H9 (cell line): ENCODE data around the gene FBXL20. TPM values are rescaled to one million over a fixed set of nuclear protein-coding genes. Genes with fewer than 3 reads are reported as not detected.

Experiments used
- DNase-seq: peaks from one replicate; pipeline ENCODE4 v3.0.0-alpha.2; 2017
- H2AFZ ChIP-seq: one replicate; pipeline ENCODE4 v1.6.1; 2013; ENCODE audit warnings: mild to moderate bottlenecking, low read length, control low read depth, moderate library complexity
- H2AK5ac ChIP-seq: 2 replicates; pipeline ENCODE4 v1.6.1; 2013; ENCODE audit warnings: low read length, control low read depth, mixed read lengths; ENCODE audit not compliant: insufficient read length
- H2BK120ac ChIP-seq: one replicate; pipeline ENCODE4 v1.6.1; 2013; ENCODE audit warnings: low read depth, mild to moderate bottlenecking, low read length, control low read depth, inconsistent platforms; ENCODE audit not compliant: poor library complexity, severe bottlenecking
- H2BK12ac ChIP-seq: 2 replicates; pipeline ENCODE4 v1.6.1; 2013; ENCODE audit warnings: low read length, control low read depth, mixed read lengths, low read depth; ENCODE audit not compliant: insufficient read length
- H2BK15ac ChIP-seq: 2 replicates; pipeline ENCODE4 v1.6.1; 2013; ENCODE audit warnings: low read depth, low read length, control low read depth
- H2BK20ac ChIP-seq: one replicate; pipeline ENCODE4 v1.6.1; 2013; ENCODE audit warnings: low read depth, mild to moderate bottlenecking, low read length, control low read depth, inconsistent platforms; ENCODE audit not compliant: poor library complexity, severe bottlenecking
- H2BK5ac ChIP-seq: 2 replicates; pipeline ENCODE4 v1.6.1; 2013; ENCODE audit warnings: low read length, control low read depth, mixed read lengths; ENCODE audit not compliant: insufficient read length
- H3K14ac ChIP-seq: 2 replicates; pipeline ENCODE4 v1.6.1; 2013; ENCODE audit warnings: low read length, control low read depth; ENCODE audit not compliant: insufficient read depth
- H3K18ac ChIP-seq: 2 replicates; pipeline ENCODE4 v1.6.1; 2013; ENCODE audit warnings: low read depth, mild to moderate bottlenecking, mixed read lengths, low read length, control low read depth; ENCODE audit not compliant: insufficient read length
- H3K23ac ChIP-seq: 2 replicates; pipeline ENCODE4 v1.6.1; 2013; ENCODE audit warnings: low read length, control low read depth, mixed read lengths, low read depth; ENCODE audit not compliant: insufficient read length
- H3K23me2 ChIP-seq: 2 replicates; pipeline ENCODE4 v1.6.1; 2013; ENCODE audit warnings: low read depth, mild to moderate bottlenecking, mixed read lengths, low read length, control low read depth; ENCODE audit not compliant: insufficient read length, poor library complexity, severe bottlenecking
- H3K27ac ChIP-seq: 2 replicates; pipeline ENCODE4 v1.5.1; 2013; ENCODE audit warnings: low read length, control low read depth, mixed read lengths, low read depth; ENCODE audit not compliant: insufficient read length
- H3K27me3 ChIP-seq: 2 replicates; pipeline ENCODE4 v1.6.1; 2013; ENCODE audit warnings: low read length, control low read depth, inconsistent platforms; ENCODE audit not compliant: insufficient read depth
- H3K4ac ChIP-seq: 2 replicates; pipeline ENCODE4 v1.6.1; 2013; ENCODE audit warnings: low read depth, mild to moderate bottlenecking, control low read depth, inconsistent platforms, low read length, moderate library complexity
- H3K4me1 ChIP-seq: 2 replicates; pipeline ENCODE4 v1.6.1; 2013; ENCODE audit warnings: low read length, control low read depth, inconsistent platforms; ENCODE audit not compliant: insufficient read depth
- H3K4me2 ChIP-seq: 2 replicates; pipeline ENCODE4 v1.6.1; 2013; ENCODE audit warnings: low read length, control low read depth, mixed read lengths; ENCODE audit not compliant: insufficient read length, insufficient read depth
- H3K56ac ChIP-seq: 2 replicates; pipeline ENCODE4 v1.6.1; 2013; ENCODE audit warnings: low read depth, mild to moderate bottlenecking, mixed read lengths, low read length, control low read depth; ENCODE audit not compliant: insufficient read length
- H3K79me1 ChIP-seq: 2 replicates; pipeline ENCODE4 v1.6.1; 2013; ENCODE audit warnings: low read depth, mild to moderate bottlenecking, moderate library complexity, low read length, control low read depth, inconsistent platforms; ENCODE audit not compliant: insufficient read depth, poor library complexity, severe bottlenecking
- H3K79me2 ChIP-seq: 2 replicates; pipeline ENCODE4 v1.6.1; 2013; ENCODE audit warnings: low read length, control low read depth, inconsistent platforms; ENCODE audit not compliant: insufficient read depth
- H3K9ac ChIP-seq: 2 replicates; pipeline ENCODE4 v1.6.1; 2013; ENCODE audit warnings: low read length, control low read depth, mixed read lengths; ENCODE audit not compliant: insufficient read length; ENCODE audit errors: extremely low read depth
- H3K9me3 ChIP-seq: one replicate; pipeline ENCODE4 v1.6.1; 2013; ENCODE audit warnings: low read depth, low read length, inconsistent platforms; ENCODE audit not compliant: control insufficient read depth
- H3T11ph ChIP-seq: one replicate; pipeline ENCODE4 v1.6.1; 2013; ENCODE audit warnings: mild to moderate bottlenecking, low read length, control low read depth, inconsistent platforms
- H4K20me1 ChIP-seq: one replicate; pipeline ENCODE4 v1.6.1; 2013; ENCODE audit not compliant: control insufficient read depth, insufficient read length, insufficient read depth
- H4K5ac ChIP-seq: 2 replicates; pipeline ENCODE4 v1.6.1; 2013; ENCODE audit warnings: low read depth, mild to moderate bottlenecking, mixed read lengths, low read length, control low read depth; ENCODE audit not compliant: insufficient read length
- H4K8ac ChIP-seq: replicated peaks from 2 replicates; pipeline ENCODE4 v1.6.1; 2013; ENCODE audit warnings: low read length, control low read depth, mixed read lengths, low read depth; ENCODE audit not compliant: insufficient read length
- H4K91ac ChIP-seq: 2 replicates; pipeline ENCODE4 v1.6.1; 2013; ENCODE audit warnings: low read depth, mild to moderate bottlenecking, moderate library complexity, mixed read lengths, low read length, control low read depth; ENCODE audit not compliant: insufficient read length
- H3K27ac Mint-ChIP-seq, 3 experiments: 2 replicates in 2 of 3; 3 replicates in 1 of 3; pipeline ENCODE4 v1.8.0; 2020 to 2021; ENCODE audit warnings: mixed read lengths in 3 of 3, mild to moderate bottlenecking in 1 of 3, moderate library complexity in 1 of 3
- H3K27me3 Mint-ChIP-seq: 2 replicates; pipeline ENCODE4 v1.8.0; 2021; ENCODE audit warnings: low read depth, mild to moderate bottlenecking, moderate library complexity, mixed read lengths
- H3K36me3 Mint-ChIP-seq, 3 experiments: 2 replicates in 2 of 3; 3 replicates in 1 of 3; pipeline ENCODE4 v1.8.0; 2020 to 2021; ENCODE audit warnings: low read depth in 3 of 3, mixed read lengths in 3 of 3; ENCODE audit not compliant: insufficient read depth in 1 of 3
- H3K4me1 Mint-ChIP-seq, 2 experiments: 2 replicates each; pipeline ENCODE4 v1.8.0; 2020; ENCODE audit warnings: mixed read lengths in 2 of 2
- H3K4me3 Mint-ChIP-seq, 2 experiments: 2 replicates in 1 of 2; 3 replicates in 1 of 2; pipeline ENCODE4 v1.8.0; 2020 to 2021; ENCODE audit warnings: mild to moderate bottlenecking in 2 of 2, mixed read lengths in 2 of 2, moderate library complexity in 1 of 2
- H3K9me3 Mint-ChIP-seq, 2 experiments: 2 replicates in 1 of 2; 3 replicates in 1 of 2; pipeline ENCODE4 v1.8.0; 2020; ENCODE audit warnings: mild to moderate bottlenecking in 2 of 2, mixed read lengths in 2 of 2, moderate library complexity in 1 of 2
- WGBS: extraction: QIAGEN DNeasy Blood & Tissue Kit; methylation state at CpG from one replicate; pipeline ENCODE4 v1.1.7; 2013; ENCODE audit warnings: missing lambda C conversion rate, low lambda C conversion rate, mixed read lengths; ENCODE audit not compliant: insufficient read length; ENCODE audit errors: extremely low coverage; 5-methylcytosine and 5-hydroxymethylcytosine counted together
- total RNA-seq: library from RNA; stranded (reverse); gene quantifications from 2 replicates; pipeline ENCODE4 v1.2.1, GENCODE V29; 2021
- TF ChIP-seq, protein P1 (sequence below): fragments of 200-600 bp; sonication (generic); conservative IDR thresholded peaks from 3 replicates; pipeline ENCODE4 v1.8.0; 2021; ENCODE audit warnings: antibody characterized with exemption, mild to moderate bottlenecking

Gene FBXL20
- total RNA-seq, 1 experiment from 2014 or later: 18.4 TPM

DNA sequence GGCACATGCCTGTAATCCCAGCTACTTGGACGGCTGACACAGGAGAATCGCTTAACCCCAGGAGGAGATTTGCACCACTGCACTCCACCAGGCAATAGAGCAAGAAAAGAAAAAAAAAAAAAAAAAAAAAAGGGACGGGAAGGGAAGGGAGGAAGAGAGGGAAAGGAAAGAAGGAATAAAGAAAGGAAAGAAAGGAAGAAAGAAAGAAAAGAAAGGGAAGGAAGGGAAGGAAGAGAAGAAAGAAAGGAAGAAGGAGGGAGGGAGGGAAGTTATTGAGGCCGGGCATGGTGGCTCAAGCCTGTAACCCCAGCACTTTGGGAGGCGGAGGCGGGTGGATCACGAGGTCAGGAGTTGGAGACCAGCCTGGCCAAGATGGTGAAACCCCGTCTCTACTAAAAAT, 125.3 kb downstream of the FBXL20 start:
- no peak overlapping the region for H3K4me2 ChIP-seq
- no peak overlapping the region for H3K14ac ChIP-seq
- Mint-ChIP-seq H3K36me3 (peaks cover 0 to 22% (median 8%) of the 10 kb centered on the region in 3 experiments; a peak in 4 of 7 replicates), H3K4me3 (no peak overlapping the region), H3K27me3 (no peaks in the 10 kb centered on the region), H3K27ac (no peak overlapping the region), H3K4me1 (peaks cover under 1 to 5% of the 10 kb centered on the region in 2 experiments; a peak in 3 of 4 replicates), H3K9me3 (no peaks in the 10 kb centered on the region)
- no peak overlapping the region for H4K8ac ChIP-seq
- WGBS: no CpG with 5 or more reads among the region's 8 CpGs
- no peak overlapping the region for H3K9ac ChIP-seq
- H3K56ac ChIP-seq: no peak overlapping the region
- H2AK5ac ChIP-seq: no peak overlapping the region
- no peaks in the 10 kb centered on the region for H4K20me1 ChIP-seq
- no peak overlapping the region for H4K5ac ChIP-seq
- no peak for DNase-seq
- no peak overlapping the region for H2BK120ac ChIP-seq
- no peak overlapping the region for H2BK5ac ChIP-seq
- no peak overlapping the region for H2BK20ac ChIP-seq
- no peaks in the 10 kb centered on the region for H3K23me2 ChIP-seq
- no peaks in the 10 kb centered on the region for H3K9me3 ChIP-seq
- no peak overlapping the region for H2BK15ac ChIP-seq
- no peak overlapping the region for H4K91ac ChIP-seq
- no peaks in the 10 kb centered on the region for H3K79me1 ChIP-seq
- H3K18ac ChIP-seq: no peak overlapping the region
- no peaks in the 10 kb centered on the region for H3K4me1 ChIP-seq
- H2BK12ac ChIP-seq: no peak overlapping the region
- TF ChIP-seq, protein P1, sequence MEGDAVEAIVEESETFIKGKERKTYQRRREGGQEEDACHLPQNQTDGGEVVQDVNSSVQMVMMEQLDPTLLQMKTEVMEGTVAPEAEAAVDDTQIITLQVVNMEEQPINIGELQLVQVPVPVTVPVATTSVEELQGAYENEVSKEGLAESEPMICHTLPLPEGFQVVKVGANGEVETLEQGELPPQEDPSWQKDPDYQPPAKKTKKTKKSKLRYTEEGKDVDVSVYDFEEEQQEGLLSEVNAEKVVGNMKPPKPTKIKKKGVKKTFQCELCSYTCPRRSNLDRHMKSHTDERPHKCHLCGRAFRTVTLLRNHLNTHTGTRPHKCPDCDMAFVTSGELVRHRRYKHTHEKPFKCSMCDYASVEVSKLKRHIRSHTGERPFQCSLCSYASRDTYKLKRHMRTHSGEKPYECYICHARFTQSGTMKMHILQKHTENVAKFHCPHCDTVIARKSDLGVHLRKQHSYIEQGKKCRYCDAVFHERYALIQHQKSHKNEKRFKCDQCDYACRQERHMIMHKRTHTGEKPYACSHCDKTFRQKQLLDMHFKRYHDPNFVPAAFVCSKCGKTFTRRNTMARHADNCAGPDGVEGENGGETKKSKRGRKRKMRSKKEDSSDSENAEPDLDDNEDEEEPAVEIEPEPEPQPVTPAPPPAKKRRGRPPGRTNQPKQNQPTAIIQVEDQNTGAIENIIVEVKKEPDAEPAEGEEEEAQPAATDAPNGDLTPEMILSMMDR: no peak
- H3K27me3 ChIP-seq: no peaks in the 10 kb centered on the region
- no peak overlapping the region for H3K4ac ChIP-seq
- no peaks in the 10 kb centered on the region for H3K79me2 ChIP-seq
- no peak overlapping the region for H3K27ac ChIP-seq
- H3T11ph ChIP-seq: no peak overlapping the region
- H2AFZ ChIP-seq: no peak overlapping the region
- no peak overlapping the region for H3K23ac ChIP-seq
